PC-3 (cell line): Measurements from ENCODE around the gene CYCS. TPM values are rescaled to one million over a fixed set of nuclear protein-coding genes. Genes with fewer than 3 reads are reported as not detected.
"Not testable (repeated sequence)": the region's sequence is repeated elsewhere in the genome, so short reads cannot be mapped to it uniquely, and the experiment has no call there.

ENCODE experiments used
- ATAC-seq: fragments of 200-7000 bp; cut with Tn5 transposase; 2 replicates; pipeline ENCODE4 v1.9.1; 2020; ENCODE audit warnings: mild to moderate bottlenecking, moderate library complexity
- BruUV-seq: library from RNA; stranded (reverse); fragments of 400-500 nt; replicated peaks from 2 replicates; lab custom pipeline; 2021; lab: Mats Ljungman, UMichigan
- CTCF ChIA-PET: fragments of 300-600 bp; sonication (Branson Sonifier 250); formaldehyde crosslinking; loops from one replicate; lab custom pipeline; 2022; ENCODE audit warnings: antibody characterized with exemption; lab: Charles Lee
- POLR2A ChIA-PET: fragments of 300-600 bp; sonication (Branson Sonifier 250); formaldehyde crosslinking; loops from one replicate; lab custom pipeline; 2022; ENCODE audit warnings: antibody characterized with exemption; ENCODE audit not compliant: unreplicated experiment; lab: Charles Lee
- DNase-seq: peaks from one replicate; pipeline ENCODE4 v3.0.0-alpha.2; 2015
- H2AFZ ChIP-seq: fragments of 300-600 bp; sonication (generic); 2 replicates; pipeline ENCODE4 v1.6.0; 2016; ENCODE audit warnings: antibody characterized with exemption, low read length
- H3F3A ChIP-seq: fragments of 300-600 bp; sonication (generic); one replicate; pipeline ENCODE4 v1.6.0; 2017; ENCODE audit warnings: antibody characterized with exemption, low read length, control low read depth, mild to moderate bottlenecking; ENCODE audit not compliant: unreplicated experiment
- H3K27ac ChIP-seq: fragments of 300-600 bp; sonication (generic); 2 replicates; pipeline ENCODE4 v1.5.1; 2016; ENCODE audit warnings: mild to moderate bottlenecking, low read length
- H3K27me3 ChIP-seq: fragments of 300-600 bp; sonication (generic); 2 replicates; pipeline ENCODE4 v1.6.1; 2016; ENCODE audit warnings: low read length, mixed read lengths
- H3K36me3 ChIP-seq: fragments of 300-600 bp; sonication (generic); 2 replicates; pipeline ENCODE4 v1.6.1; 2016; ENCODE audit warnings: low read depth, mixed run types, low read length, mixed read lengths
- H3K4me1 ChIP-seq: fragments of 300-600 bp; sonication (generic); 2 replicates; pipeline ENCODE4 v1.5.1; 2016; ENCODE audit warnings: low read length; ENCODE audit not compliant: insufficient read depth
- H3K4me2 ChIP-seq: fragments of 300-600 bp; sonication (generic); 2 replicates; pipeline ENCODE4 v1.6.0; 2016; ENCODE audit warnings: low read length
- H3K4me3 ChIP-seq: fragments of 300-600 bp; sonication (generic); 2 replicates; pipeline ENCODE4 v1.5.1; 2016; ENCODE audit warnings: mild to moderate bottlenecking, low read length, mixed read lengths
- H3K79me2 ChIP-seq: fragments of 300-600 bp; sonication (generic); 2 replicates; pipeline ENCODE4 v1.6.1; 2017; ENCODE audit warnings: low read length, mixed read lengths
- H3K9ac ChIP-seq: fragments of 300-600 bp; sonication (generic); 2 replicates; pipeline ENCODE4 v1.6.0; 2016; ENCODE audit warnings: mild to moderate bottlenecking, low read length
- H3K9me2 ChIP-seq: fragments of 300-600 bp; sonication (generic); replicated peaks from 2 replicates; pipeline ENCODE4 v1.6.1; 2016; ENCODE audit warnings: mixed run types, low read length, mixed read lengths
- H3K9me3 ChIP-seq: fragments of 300-600 bp; sonication (generic); 2 replicates; pipeline ENCODE4 v1.6.1; 2016; ENCODE audit warnings: low read length, mixed read lengths
- H4K20me1 ChIP-seq: fragments of 300-600 bp; sonication (generic); 2 replicates; pipeline ENCODE4 v1.6.1; 2016; ENCODE audit warnings: low read length, mixed read lengths
- EZH2 ChIP-seq: fragments of 300-600 bp; sonication (generic); IDR thresholded peaks from one replicate; pipeline ENCODE4 v1.6.1; 2017; ENCODE audit warnings: antibody characterized with exemption, mild to moderate bottlenecking, low read length; ENCODE audit not compliant: unreplicated experiment
- EZH2phosphoT487 ChIP-seq: fragments of 300-600 bp; sonication (generic); IDR thresholded peaks from 2 replicates; pipeline ENCODE4 v1.6.1; 2018; ENCODE audit warnings: mild to moderate bottlenecking, antibody characterized with exemption, low read length, borderline replicate concordance
- intact Hi-C: fragments of 100-400 bp; cut with micrococcal nuclease; formaldehyde crosslinking; loops from 2 replicates; pipeline ENCODE4 v1.9.0; 2023
- total RNA-seq: library from RNA; depleted of rRNA; stranded (reverse); fragments of >200 nt; gene quantifications from 2 replicates; pipeline ENCODE4 v1.2.3, GENCODE V29; 2014
- TF ChIP-seq, protein P1 (sequence below): fragments of 300-600 bp; sonication (generic); conservative IDR thresholded peaks from 2 replicates; pipeline ENCODE4 v1.5.1; 2017; ENCODE audit warnings: antibody characterized with exemption, low read depth, mild to moderate bottlenecking, low read length

Gene CYCS
- total RNA-seq, 1 experiment from 2014 or later: 101 TPM

DNA sequence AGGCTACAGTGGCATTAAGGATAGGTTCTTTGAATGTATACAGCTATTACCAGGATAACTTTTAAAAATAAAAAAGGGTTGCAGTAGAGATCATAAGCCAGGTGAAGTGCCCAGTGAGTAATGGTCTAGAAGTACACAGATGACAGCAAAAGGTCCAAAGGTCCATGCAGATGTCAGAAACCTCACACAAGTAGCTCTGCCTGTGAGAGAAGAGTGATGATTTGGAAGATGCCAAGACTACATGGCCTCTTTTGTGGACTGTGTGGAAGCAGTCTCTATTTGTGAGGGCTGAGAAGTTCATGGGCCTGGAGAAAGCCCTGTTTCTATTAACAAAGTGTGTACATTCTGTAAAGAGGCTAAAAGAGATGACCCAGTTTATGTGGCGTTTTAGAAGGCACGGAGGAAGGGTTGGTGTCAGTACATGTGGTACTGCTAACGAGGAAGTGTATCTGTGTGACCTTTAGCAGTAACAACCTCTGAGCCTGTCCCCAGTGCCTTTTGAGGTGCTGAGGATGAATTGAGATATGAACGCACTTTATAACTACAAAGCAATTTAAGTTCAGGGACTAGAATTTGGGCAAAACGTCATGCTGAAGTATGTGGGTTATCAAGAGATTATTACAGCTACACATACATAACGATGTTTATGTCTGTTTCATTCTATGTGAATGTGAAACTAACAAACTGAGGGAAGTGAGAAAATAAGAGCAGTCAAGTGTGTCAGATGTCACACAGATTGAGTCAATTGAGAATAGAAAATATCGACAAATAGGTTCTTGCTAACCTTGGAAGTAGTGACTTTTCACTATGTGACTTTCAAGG is 7.6 kb downstream of the CYCS start:
- POLR2A ChIA-PET: no interaction called here

DNA sequence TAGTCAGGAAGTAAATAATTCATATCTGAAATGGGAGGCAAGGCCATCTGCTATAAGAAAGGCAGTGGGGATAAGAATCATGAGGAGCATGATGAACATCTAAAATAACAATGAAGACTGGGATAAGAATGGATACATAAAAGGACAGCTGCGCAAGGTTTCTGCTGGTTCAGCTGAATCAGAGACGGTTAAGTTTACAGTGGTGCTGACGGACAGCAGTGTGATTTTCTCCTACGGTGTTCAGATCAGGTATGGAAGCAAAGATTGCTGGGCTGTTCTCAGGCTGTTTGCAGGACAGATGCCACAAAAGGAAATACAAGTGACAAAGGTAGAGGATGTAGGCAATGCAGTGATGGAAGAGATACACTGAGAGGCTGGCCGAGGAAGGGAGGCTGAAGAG is 8.4 kb downstream of the CYCS start:
- H3K9me3 ChIP-seq: no peaks in the 10 kb centered on the region
- H3K4me2 ChIP-seq: no peak overlapping the region
- peak; percentile 8; the same call in 1 of the 2 replicates for ATAC-seq
- peaks cover 12% of the 10 kb centered on the region for H3K79me2 ChIP-seq
- no peak overlapping the region for H2AFZ ChIP-seq
- H3K4me1 ChIP-seq: no peaks in the 10 kb centered on the region
- TF ChIP-seq, protein P1, sequence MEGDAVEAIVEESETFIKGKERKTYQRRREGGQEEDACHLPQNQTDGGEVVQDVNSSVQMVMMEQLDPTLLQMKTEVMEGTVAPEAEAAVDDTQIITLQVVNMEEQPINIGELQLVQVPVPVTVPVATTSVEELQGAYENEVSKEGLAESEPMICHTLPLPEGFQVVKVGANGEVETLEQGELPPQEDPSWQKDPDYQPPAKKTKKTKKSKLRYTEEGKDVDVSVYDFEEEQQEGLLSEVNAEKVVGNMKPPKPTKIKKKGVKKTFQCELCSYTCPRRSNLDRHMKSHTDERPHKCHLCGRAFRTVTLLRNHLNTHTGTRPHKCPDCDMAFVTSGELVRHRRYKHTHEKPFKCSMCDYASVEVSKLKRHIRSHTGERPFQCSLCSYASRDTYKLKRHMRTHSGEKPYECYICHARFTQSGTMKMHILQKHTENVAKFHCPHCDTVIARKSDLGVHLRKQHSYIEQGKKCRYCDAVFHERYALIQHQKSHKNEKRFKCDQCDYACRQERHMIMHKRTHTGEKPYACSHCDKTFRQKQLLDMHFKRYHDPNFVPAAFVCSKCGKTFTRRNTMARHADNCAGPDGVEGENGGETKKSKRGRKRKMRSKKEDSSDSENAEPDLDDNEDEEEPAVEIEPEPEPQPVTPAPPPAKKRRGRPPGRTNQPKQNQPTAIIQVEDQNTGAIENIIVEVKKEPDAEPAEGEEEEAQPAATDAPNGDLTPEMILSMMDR: no peak
- TF ChIP-seq EZH2: no peak
- TF ChIP-seq EZH2phosphoT487: no peak
- H3K27ac ChIP-seq: no peak overlapping the region
- H3K9ac ChIP-seq: no peak overlapping the region
- H3K27me3 ChIP-seq: no peaks in the 10 kb centered on the region
- DNase-seq: no peak
- peaks cover 34% of the 10 kb centered on the region; the same call in 1 of the 2 replicates for H4K20me1 ChIP-seq
- ChIA-PET POLR2A (no interaction called here), CTCF (interaction anchor here (0.5 kb wide), 1 partner anchor 111 kb away, joined by 7 read pairs; no protein-coding TSS in a partner anchor)
- no peaks in the 10 kb centered on the region for H3F3A ChIP-seq
- H3K36me3 ChIP-seq: peaks cover 27% of the 10 kb centered on the region
- H3K9me2 ChIP-seq: no peaks in the 10 kb centered on the region
- H3K4me3 ChIP-seq: no peak overlapping the region
- intact Hi-C loops: no loop called here
- no TSS peak for BruUV-seq

More for the DNA sequence above, 7.6 kb downstream of the CYCS start:
- no peak overlapping the region for H3K4me2 ChIP-seq
- no peak overlapping the region for H2AFZ ChIP-seq
- no peaks in the 10 kb centered on the region for H3K4me1 ChIP-seq
- intact Hi-C loops: no loop called here
- H3K27me3 ChIP-seq: no peaks in the 10 kb centered on the region
- DNase-seq (no peak), ATAC-seq (no peak)
- peaks cover 42% of the 10 kb centered on the region for H4K20me1 ChIP-seq
- H3K9me2 ChIP-seq: no peaks in the 10 kb centered on the region
- no peak overlapping the region for H3K4me3 ChIP-seq
- H3K9ac ChIP-seq: no peak overlapping the region
- TF ChIP-seq, protein P1: no peak
- no peak for TF ChIP-seq EZH2
- no peak for TF ChIP-seq EZH2phosphoT487
- H3K9me3 ChIP-seq: no peaks in the 10 kb centered on the region
- H3K27ac ChIP-seq: no peak overlapping the region
- CTCF ChIA-PET: no interaction called here
- peaks cover 35% of the 10 kb centered on the region for H3K36me3 ChIP-seq
- peaks cover 20% of the 10 kb centered on the region for H3K79me2 ChIP-seq
- no peaks in the 10 kb centered on the region for H3F3A ChIP-seq
- no TSS peak for BruUV-seq

DNA sequence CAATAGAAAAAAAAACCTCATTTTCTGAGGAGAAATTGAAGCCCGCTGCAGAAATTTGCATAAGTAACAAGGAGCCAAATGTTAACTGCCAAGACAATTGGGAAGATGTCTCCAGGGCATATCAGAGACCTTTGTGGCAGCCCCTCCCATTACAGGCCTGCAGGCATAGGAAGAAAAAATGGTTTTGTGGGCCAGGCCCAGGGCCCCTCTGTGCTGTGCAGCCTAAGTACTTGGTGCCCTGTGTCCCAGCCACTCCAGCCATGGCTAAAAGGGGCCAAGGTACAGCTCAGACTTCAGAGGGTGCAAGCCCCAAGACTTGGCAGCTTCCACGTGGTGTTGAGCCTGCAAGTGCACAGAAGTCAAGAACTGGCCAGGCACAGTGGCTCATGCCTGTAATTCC is 14.5 kb downstream of the CYCS start:
- H3K9me2 ChIP-seq, BruUV-seq, H3K9ac ChIP-seq, H3K27ac ChIP-seq, H3K4me1 ChIP-seq, H3K4me2 ChIP-seq, intact Hi-C loops, POLR2A ChIA-PET, ATAC-seq, H3K79me2 ChIP-seq, H2AFZ ChIP-seq, H3F3A ChIP-seq, DNase-seq, CTCF ChIA-PET, H3K36me3 ChIP-seq, H3K9me3 ChIP-seq, H3K4me3 ChIP-seq, H4K20me1 ChIP-seq, H3K27me3 ChIP-seq: not testable (repeated sequence)
